HFF-Myc (cell line): Measurements from ENCODE around the gene ITGAX.

Experiments used
- DNase-seq: peaks from one replicate; pipeline ENCODE4 v3.0.0-alpha.2; 2011; ENCODE audit warnings: low read depth; ENCODE audit errors: extremely low read depth
- H3K4me3 ChIP-seq: replicated peaks from 2 replicates; pipeline ENCODE4 v1.5.1; 2011; ENCODE audit warnings: low read depth, mild to moderate bottlenecking, control low read depth, low read length
- TF ChIP-seq, protein P1 (sequence below): IDR thresholded peaks from 2 replicates; pipeline ENCODE4 v1.5.1; 2012; ENCODE audit warnings: mild to moderate bottlenecking, low read depth, low read length, control low read depth; ENCODE audit errors: missing control alignments

The ITGAX gene

DNA sequence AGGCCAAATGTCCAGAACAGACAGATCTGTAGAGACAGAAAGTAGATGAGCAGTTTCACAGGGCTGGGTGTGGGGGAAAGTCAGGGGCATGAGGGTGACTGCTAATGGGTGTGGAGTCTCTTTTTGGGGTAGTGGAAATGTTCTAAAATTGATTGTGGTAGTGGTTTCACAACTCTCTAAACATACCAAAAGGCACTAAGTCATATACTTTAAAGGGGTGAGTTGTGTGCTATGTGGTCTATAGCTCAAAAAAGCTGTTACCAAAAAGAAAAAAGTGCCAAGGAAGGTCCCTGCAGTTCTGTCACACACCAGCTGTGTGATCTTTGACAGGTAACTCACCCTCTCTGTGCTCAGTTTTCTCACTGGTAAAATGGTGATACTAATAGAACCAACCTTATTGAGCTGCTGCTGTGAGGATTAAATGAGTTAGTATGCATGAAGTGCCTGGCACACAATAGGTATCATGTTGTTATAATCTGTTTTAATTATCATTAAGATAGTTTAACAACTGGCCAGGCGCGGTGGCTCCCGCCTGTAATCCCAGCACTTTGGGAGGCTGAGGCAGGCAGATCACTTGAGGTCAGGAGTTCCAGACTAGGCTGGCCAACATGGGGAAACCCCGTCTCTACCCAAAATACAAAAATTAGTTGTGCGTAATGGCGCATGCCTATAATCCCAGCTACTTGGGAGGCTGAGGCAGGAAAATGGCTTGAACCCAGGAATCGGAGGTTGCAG, 10.3 kb downstream of the ITGAX start:
- TF ChIP-seq, protein P1, sequence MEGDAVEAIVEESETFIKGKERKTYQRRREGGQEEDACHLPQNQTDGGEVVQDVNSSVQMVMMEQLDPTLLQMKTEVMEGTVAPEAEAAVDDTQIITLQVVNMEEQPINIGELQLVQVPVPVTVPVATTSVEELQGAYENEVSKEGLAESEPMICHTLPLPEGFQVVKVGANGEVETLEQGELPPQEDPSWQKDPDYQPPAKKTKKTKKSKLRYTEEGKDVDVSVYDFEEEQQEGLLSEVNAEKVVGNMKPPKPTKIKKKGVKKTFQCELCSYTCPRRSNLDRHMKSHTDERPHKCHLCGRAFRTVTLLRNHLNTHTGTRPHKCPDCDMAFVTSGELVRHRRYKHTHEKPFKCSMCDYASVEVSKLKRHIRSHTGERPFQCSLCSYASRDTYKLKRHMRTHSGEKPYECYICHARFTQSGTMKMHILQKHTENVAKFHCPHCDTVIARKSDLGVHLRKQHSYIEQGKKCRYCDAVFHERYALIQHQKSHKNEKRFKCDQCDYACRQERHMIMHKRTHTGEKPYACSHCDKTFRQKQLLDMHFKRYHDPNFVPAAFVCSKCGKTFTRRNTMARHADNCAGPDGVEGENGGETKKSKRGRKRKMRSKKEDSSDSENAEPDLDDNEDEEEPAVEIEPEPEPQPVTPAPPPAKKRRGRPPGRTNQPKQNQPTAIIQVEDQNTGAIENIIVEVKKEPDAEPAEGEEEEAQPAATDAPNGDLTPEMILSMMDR: no peak
- no peak for DNase-seq
- H3K4me3 ChIP-seq: no peak overlapping the region

DNA sequence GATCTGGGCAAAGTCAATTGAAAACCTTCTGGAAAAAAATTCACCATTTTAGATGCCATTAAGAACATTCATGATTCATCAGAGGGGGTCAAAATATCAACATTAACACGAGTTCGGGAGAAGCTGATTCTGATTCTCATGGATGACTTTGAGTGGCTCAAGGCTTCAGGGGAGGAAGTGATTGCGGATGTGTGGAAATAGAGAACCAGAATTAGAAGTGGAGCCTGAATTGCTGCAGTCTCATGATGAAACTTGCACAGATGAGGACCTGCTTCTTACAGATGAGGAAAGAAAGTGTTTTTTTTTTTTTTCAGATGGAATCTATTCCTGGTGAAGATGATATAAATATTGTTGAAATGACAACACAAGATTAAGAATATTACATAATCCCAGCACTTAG, 12.9 kb downstream of the ITGAX start:
- TF ChIP-seq, protein P1: no peak
- DNase-seq: no peak

DNA sequence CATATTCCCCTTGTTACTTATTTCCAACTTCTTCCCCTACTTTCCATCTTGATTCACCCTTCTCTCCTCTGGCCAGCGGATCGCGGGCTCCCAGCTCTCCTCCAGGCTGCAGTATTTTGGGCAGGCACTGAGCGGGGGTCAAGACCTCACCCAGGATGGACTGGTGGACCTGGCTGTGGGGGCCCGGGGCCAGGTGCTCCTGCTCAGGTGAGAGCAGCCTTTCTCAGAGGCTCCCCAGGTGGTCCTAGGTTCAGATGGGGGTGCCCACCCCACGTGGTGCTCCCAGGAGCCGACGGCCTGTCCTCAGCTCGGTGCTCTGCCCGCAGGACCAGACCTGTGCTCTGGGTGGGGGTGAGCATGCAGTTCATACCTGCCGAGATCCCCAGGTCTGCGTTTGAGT, 16.0 kb downstream of the ITGAX start:
- DNase-seq: no peak
- TF ChIP-seq, protein P1: no peak
- no peak overlapping the region for H3K4me3 ChIP-seq

More for the DNA sequence above, 12.9 kb downstream of the ITGAX start:
- no peak overlapping the region for H3K4me3 ChIP-seq

DNA sequence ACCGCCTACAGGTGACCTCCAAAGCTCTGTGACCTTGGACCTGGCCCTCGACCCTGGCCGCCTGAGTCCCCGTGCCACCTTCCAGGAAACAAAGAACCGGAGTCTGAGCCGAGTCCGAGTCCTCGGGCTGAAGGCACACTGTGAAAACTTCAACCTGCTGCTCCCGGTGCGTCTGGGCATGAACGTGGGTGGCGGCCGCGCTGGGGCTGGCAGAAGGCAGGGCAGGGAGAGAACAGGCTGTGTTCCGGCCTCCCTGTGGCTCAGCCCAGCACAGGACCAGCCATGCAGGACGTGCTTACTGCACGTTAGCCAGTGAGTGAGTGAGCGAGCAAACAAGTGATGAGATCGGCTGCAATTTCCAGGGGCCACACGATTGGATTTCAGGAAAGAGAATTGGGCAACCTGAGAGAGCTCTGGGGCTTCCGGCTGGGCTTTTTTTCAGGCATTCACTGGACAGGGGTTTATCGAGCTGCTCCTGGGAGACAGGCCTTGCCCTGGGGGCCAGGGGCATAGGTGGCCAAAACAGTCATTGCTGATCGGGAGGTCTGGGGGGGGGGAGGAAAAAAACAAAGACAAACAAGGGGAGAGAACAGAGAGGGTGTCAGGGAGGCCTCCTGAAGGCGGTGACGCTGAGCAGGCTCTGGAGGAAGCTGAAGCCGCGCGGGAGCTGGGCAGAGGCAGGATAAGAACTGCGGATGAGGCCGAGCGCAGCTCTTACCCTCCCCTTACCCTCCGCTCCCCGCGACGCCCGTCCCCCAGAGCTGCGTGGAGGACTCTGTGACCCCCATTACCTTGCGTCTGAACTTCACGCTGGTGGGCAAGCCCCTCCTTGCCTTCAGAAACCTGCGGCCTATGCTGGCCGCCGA, 16.9 kb downstream of the ITGAX start:
- TF ChIP-seq, protein P1: no peak
- no peak for DNase-seq
- H3K4me3 ChIP-seq: no peak overlapping the region

DNA sequence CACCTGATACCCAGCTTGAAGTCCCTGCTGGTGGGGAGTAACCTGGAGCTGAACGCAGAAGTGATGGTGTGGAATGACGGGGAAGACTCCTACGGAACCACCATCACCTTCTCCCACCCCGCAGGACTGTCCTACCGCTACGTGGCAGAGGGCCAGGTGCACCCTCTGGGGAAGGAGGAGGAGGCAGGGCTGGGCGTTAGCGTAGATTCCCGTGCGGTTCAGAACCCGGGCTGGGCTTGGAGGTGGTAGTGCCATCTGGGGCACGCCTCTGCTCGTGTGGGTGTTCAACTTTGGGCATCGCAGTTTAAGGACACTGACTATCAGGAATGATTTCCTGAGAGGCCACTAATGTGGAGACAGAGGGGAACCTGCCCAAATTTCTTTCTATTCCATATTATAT, 18.3 kb downstream of the ITGAX start:
- H3K4me3 ChIP-seq: no peak overlapping the region
- no peak for DNase-seq
- TF ChIP-seq, protein P1: no peak

DNA sequence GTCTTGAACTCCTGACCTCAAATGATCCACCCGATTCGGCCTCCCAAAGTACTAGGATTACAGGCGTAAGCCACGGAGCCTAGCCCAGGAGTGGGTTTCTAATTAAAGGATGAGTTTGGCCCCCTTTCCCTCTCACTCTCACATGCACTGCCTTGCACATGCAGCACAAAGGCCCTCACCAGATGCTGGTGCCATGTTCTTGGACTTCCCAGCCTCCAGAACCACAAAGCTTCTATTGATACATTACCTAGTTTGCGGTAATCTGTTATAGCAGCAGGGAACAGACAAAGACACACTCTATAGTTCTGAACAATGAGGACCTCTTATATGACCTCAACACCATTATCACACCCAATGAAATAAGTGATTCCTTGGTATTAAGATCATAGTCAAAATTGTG, 20.3 kb downstream of the ITGAX start:
- TF ChIP-seq, protein P1: no peak
- H3K4me3 ChIP-seq: no peak overlapping the region
- no peak for DNase-seq
